Vagina (tissue), 2 donors: Measurements from ENCODE around the gene SETBP1. TPM values are rescaled to one million over a fixed set of nuclear protein-coding genes. Genes with fewer than 3 reads are reported as not detected.

Source experiments
- DNase-seq, 2 donors: peaks; one replicate each; pipeline ENCODE4 v3.0.0-alpha.2; 2017; ENCODE audit errors: extremely low spot score in 2 of 2
- H3K27ac ChIP-seq: fragments of 200-600 bp; sonication (generic); one replicate; pipeline ENCODE4 v1.5.1; 2019
- H3K27me3 ChIP-seq: fragments of 200-600 bp; sonication (generic); one replicate; pipeline ENCODE4 v1.5.1; 2019
- H3K36me3 ChIP-seq, 2 donors: fragments of 200-600 bp; sonication (generic); one replicate each; pipeline ENCODE4 v1.5.1; 2017 to 2019
- H3K4me1 ChIP-seq: fragments of 200-600 bp; sonication (generic); one replicate; pipeline ENCODE4 v1.5.1; 2019
- H3K4me3 ChIP-seq, 2 donors: fragments of 200-600 bp; sonication (generic); 1 replicate in 1 of 2; 2 replicates in 1 of 2; pipeline ENCODE4 v1.5.1; 2016 to 2019
- H3K9me3 ChIP-seq: fragments of 200-600 bp; sonication (generic); one replicate; pipeline ENCODE4 v1.5.1; 2019
- POLR2A ChIP-seq, 2 donors: fragments of 450-650 bp; IDR thresholded peaks; one replicate each; pipeline ENCODE4 v1.6.1; 2017; ENCODE audit warnings: antibody characterized with exemption in 2 of 2, mild to moderate bottlenecking in 2 of 2, moderate library complexity in 2 of 2
- POLR2AphosphoS5 ChIP-seq, 2 donors: sonication (generic); formaldehyde crosslinking; IDR thresholded peaks; one replicate each; pipeline ENCODE4 v1.9.0; 2017; ENCODE audit warnings: antibody characterized with exemption in 2 of 2, mild to moderate bottlenecking in 2 of 2, low read depth in 1 of 2; ENCODE audit not compliant: insufficient read depth in 1 of 2
- intact Hi-C: fragments of 100-400 bp; cut with DNase I; formaldehyde crosslinking; loops from one replicate; pipeline ENCODE4 v1.15.1; 2023
- total RNA-seq: library from RNA; depleted of rRNA; stranded (reverse); fragments of >200 nt; gene quantifications from one replicate; pipeline ENCODE4 v1.2.3, GENCODE V29; 2016
- TF ChIP-seq, protein P1 (sequence below), 3 experiments: fragments of 450-650 bp in 2 of 3; fragments of 200-600 bp in 1 of 3; sonication (generic) in 1 of 3; IDR thresholded peaks; one replicate each; pipeline ENCODE4 v1.5.1; 2017 to 2019; ENCODE audit warnings: antibody characterized with exemption in 3 of 3, mild to moderate bottlenecking in 2 of 3, moderate library complexity in 2 of 3

SETBP1 gene
- total RNA-seq, 1 donor from 2014 or later: 38.1 TPM

GRCh38 chr18:44876755-44877154 lies 196.1 kb downstream of the SETBP1 start:
- H3K27ac ChIP-seq: no peak overlapping the region
- no peaks in the 10 kb centered on the region for H3K4me1 ChIP-seq
- no peaks in the 10 kb centered on the region for H3K9me3 ChIP-seq
- H3K27me3 ChIP-seq: no peaks in the 10 kb centered on the region
- TF ChIP-seq POLR2A (IDR thresholded peaks at IDR 0.05): no peak
- TF ChIP-seq, protein P1, sequence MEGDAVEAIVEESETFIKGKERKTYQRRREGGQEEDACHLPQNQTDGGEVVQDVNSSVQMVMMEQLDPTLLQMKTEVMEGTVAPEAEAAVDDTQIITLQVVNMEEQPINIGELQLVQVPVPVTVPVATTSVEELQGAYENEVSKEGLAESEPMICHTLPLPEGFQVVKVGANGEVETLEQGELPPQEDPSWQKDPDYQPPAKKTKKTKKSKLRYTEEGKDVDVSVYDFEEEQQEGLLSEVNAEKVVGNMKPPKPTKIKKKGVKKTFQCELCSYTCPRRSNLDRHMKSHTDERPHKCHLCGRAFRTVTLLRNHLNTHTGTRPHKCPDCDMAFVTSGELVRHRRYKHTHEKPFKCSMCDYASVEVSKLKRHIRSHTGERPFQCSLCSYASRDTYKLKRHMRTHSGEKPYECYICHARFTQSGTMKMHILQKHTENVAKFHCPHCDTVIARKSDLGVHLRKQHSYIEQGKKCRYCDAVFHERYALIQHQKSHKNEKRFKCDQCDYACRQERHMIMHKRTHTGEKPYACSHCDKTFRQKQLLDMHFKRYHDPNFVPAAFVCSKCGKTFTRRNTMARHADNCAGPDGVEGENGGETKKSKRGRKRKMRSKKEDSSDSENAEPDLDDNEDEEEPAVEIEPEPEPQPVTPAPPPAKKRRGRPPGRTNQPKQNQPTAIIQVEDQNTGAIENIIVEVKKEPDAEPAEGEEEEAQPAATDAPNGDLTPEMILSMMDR (IDR thresholded peaks at IDR 0.05): no peak
- TF ChIP-seq POLR2AphosphoS5 (IDR thresholded peaks at IDR 0.05; ENCODE audit: insufficient read depth in 1 of 2, low read depth in 1 of 2): no peak
- DNase-seq: no peak
- H3K4me3 ChIP-seq: no peak overlapping the region
- H3K36me3 ChIP-seq: no peaks in the 10 kb centered on the region
- intact Hi-C loops: no loop called here

DNA sequence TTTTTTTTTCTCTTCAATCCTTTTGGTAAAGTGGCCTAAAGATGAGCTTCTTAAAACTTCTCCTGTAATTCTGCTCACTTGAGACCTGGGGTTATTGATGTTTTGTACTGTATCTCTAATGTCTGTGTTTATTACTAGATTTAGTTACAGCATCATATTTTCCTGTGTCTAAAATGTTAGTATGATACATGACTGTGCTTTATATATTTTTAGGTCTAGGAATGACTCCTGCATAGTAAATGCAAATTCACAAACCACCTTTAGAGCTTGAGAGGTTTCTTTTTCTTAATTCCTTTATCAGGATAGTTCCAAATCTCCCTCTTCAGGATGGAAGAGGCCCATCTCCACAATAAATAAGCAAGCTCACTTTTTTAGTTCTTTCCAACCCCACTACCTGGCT lies 197.6 kb downstream of the SETBP1 start:
- Histone ChIP-seq H3K4me3 (no peak overlapping the region), H3K4me1 (no peaks in the 10 kb centered on the region), H3K27me3 (no peaks in the 10 kb centered on the region), H3K27ac (no peak overlapping the region), H3K36me3 (no peaks in the 10 kb centered on the region), H3K9me3 (no peaks in the 10 kb centered on the region)
- DNase-seq: no peak
- TF ChIP-seq POLR2AphosphoS5 (IDR thresholded peaks at IDR 0.05; ENCODE audit: insufficient read depth in 1 of 2, low read depth in 1 of 2): no peak
- TF ChIP-seq, protein P1 (IDR thresholded peaks at IDR 0.05): no peak
- TF ChIP-seq POLR2A (IDR thresholded peaks at IDR 0.05): no peak
- intact Hi-C loops: no loop called here

DNA sequence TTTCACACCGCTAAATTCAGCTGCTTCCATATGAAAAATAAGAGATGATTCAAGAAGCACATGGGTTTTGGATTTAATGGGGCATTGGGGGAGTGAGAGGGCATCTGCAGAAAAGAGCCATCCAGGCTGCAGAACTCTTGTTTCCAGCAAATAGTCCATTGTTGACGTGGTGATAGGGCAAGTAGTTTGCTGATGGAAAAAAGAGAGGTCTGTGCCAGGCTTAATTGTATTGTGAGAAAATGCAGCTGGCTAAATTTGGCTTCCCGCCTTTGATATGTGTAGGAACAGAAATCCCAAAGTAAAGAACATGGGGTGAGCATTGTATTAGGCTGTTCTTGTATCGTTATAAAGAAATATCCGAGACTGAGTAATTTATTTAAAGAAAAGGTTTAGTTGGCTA lies 199.5 kb downstream of the SETBP1 start:
- no peak for DNase-seq
- Histone ChIP-seq H3K4me1 (no peaks in the 10 kb centered on the region), H3K27me3 (no peaks in the 10 kb centered on the region), H3K4me3 (no peak overlapping the region), H3K27ac (no peak overlapping the region), H3K36me3 (no peaks in the 10 kb centered on the region), H3K9me3 (no peaks in the 10 kb centered on the region)
- TF ChIP-seq POLR2AphosphoS5 (IDR thresholded peaks at IDR 0.05; ENCODE audit: insufficient read depth in 1 of 2, low read depth in 1 of 2) (no peak), POLR2A (IDR thresholded peaks at IDR 0.05) (no peak)
- TF ChIP-seq, protein P1 (IDR thresholded peaks at IDR 0.05): no peak
- intact Hi-C loops: no loop called here

DNA sequence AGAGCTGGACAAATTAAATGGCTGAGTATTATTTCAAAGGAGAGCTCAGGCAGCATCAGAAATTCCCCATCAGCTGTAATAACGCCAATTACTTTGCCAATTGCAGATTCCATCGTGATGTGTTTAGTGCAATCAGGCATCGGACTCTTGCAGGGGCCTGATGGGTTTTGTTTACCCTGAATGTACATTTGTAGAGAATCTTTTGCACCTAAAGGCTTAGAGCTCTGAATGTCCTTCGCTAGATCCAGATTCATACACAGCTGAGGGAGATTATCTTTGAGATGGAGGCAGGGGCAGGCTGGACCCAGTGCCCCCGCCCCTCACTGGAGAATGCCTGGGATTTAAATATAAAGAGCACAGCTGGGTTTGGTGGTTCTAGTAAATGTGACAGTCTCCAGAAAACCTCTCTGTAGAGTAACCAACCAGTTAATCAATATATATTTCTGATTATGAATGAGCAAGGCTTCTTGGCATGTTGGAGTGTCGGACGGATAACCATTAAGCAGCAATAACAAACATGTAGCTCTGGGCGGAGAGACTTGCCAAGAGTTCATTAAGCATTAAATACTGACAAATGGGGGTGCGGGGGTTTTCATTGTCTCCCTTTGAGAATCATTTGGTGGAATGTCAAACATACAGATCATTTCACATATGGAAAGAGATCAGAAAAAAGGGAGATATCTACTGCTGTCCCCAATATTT lies 200.9 kb downstream of the SETBP1 start:
- H3K27ac ChIP-seq: no peak overlapping the region
- intact Hi-C loops: no loop called here
- no peaks in the 10 kb centered on the region for H3K9me3 ChIP-seq
- H3K4me1 ChIP-seq: no peaks in the 10 kb centered on the region
- H3K4me3 ChIP-seq: no peak overlapping the region
- no peaks in the 10 kb centered on the region for H3K36me3 ChIP-seq
- no peaks in the 10 kb centered on the region for H3K27me3 ChIP-seq
- DNase-seq: no peak
- no peak for TF ChIP-seq POLR2A (IDR thresholded peaks at IDR 0.05)
- no peak for TF ChIP-seq POLR2AphosphoS5 (IDR thresholded peaks at IDR 0.05; ENCODE audit: insufficient read depth in 1 of 2, low read depth in 1 of 2)
- TF ChIP-seq, protein P1 (IDR thresholded peaks at IDR 0.05): no peak

GRCh38 chr18:44882163-44882868 lies 201.6 kb downstream of the SETBP1 start:
- DNase-seq: no peak
- Histone ChIP-seq H3K36me3 (no peaks in the 10 kb centered on the region), H3K27ac (no peak overlapping the region), H3K4me1 (peaks cover 6% of the 10 kb centered on the region), H3K27me3 (no peaks in the 10 kb centered on the region), H3K9me3 (no peaks in the 10 kb centered on the region), H3K4me3 (no peak overlapping the region)
- intact Hi-C loops: no loop called here
- TF ChIP-seq, protein P1 (IDR thresholded peaks at IDR 0.05): no peak
- TF ChIP-seq POLR2A (IDR thresholded peaks at IDR 0.05): no peak
- TF ChIP-seq POLR2AphosphoS5 (IDR thresholded peaks at IDR 0.05; ENCODE audit: insufficient read depth in 1 of 2, low read depth in 1 of 2): no peak
